ENCODE results near the gene NPEPL1. TPM values are rescaled to one million over a fixed set of nuclear protein-coding genes. Genes with fewer than 3 reads are reported as not detected.

Gene NPEPL1
- total and polyA plus RNA-seq, 2 of the 8 experiments (the other 6 are each of a cell fraction or from before 2014, with no cell fraction given), result 12.4 to 26.8 TPM

GRCh38 chr20:58688414-58688813, 4.2 kb upstream of the NPEPL1 start:
- Histone ChIP-seq H3K4me1 (replicated peaks in 1 of 4; ENCODE audit: control insufficient read depth in 3 of 4, insufficient read depth in 4 of 4, low read length in 3 of 4) (peaks cover 0 to 19% (median 12%) of the 10 kb centered on the region in 4 experiments; a peak in 6 of 7 replicates), H2BK12ac (ENCODE audit: low read depth, low read length) (no peak overlapping the region), H4K5ac (ENCODE audit: insufficient read length, low read depth, low read length) (no peak overlapping the region), H2AFZ (ENCODE audit: low read length) (no peak overlapping the region), H2BK20ac (ENCODE audit: low read length) (no peak overlapping the region), H3K14ac (ENCODE audit: insufficient read length) (no peak overlapping the region), H3K23ac (ENCODE audit: insufficient read length) (peak overlapping the region; percentile 37), H3K9ac (replicated peaks in 1 of 4; ENCODE audit: extremely low read depth in 1 of 4, low read depth in 3 of 4, low read length in 3 of 4) (no peak overlapping the region; a peak in 1 of 7 replicates), H3K4ac (replicated peaks; ENCODE audit: insufficient read length, low read depth, low read length) (no peak overlapping the region), H4K20me1 (replicated peaks in 1 of 2; ENCODE audit: control insufficient read depth in 1 of 2, insufficient read depth in 2 of 2, low read length in 2 of 2) (peaks cover 0 to 5% of the 10 kb centered on the region in 2 experiments), H3K27me3 (replicated peaks in 1 of 4; ENCODE audit: control insufficient read depth in 3 of 4, extremely low read depth in 1 of 4, insufficient read depth in 3 of 4, low read length in 3 of 4) (no peaks in the 10 kb centered on the region), H3K79me2 (ENCODE audit: control insufficient read depth in 1 of 2, insufficient read depth in 2 of 2, low read length in 2 of 2) (no peaks in the 10 kb centered on the region), H3K4me3 (ENCODE audit: extremely low read depth in 1 of 4, insufficient read depth in 2 of 4, low read depth in 3 of 4, low read length in 4 of 4) (no peak overlapping the region), H2BK15ac (ENCODE audit: low read length) (no peak overlapping the region), H3K27ac (ENCODE audit: low read depth, low read length) (no peak overlapping the region), H3K79me1 (ENCODE audit: low read depth, low read length) (no peaks in the 10 kb centered on the region), H3K36me3 (ENCODE audit: control insufficient read depth in 2 of 4, insufficient read depth in 4 of 4, low read length in 3 of 4) (no peaks in the 10 kb centered on the region; a peak in 1 of 8 replicates), H3K18ac (ENCODE audit: extremely low read depth, low read length) (no peak overlapping the region), H3K4me2 (ENCODE audit: insufficient read depth in 1 of 2, low read depth in 2 of 2, low read length in 2 of 2) (no peak overlapping the region), H2AK5ac (ENCODE audit: low read depth, low read length) (peak overlapping the region; percentile 20; the same call in 1 of the 2 replicates), H3K9me3 (ENCODE audit: insufficient read depth in 2 of 2, low read depth in 1 of 2, low read length in 1 of 2) (no peaks in the 10 kb centered on the region), H4K8ac (ENCODE audit: extremely low read depth, insufficient read depth, low read length) (no peak overlapping the region), H3K23me2 (ENCODE audit: low read depth, low read length) (peaks cover 3% of the 10 kb centered on the region; the same call in 1 of the 2 replicates), H3K56ac (replicated peaks; ENCODE audit: insufficient read length, low read depth, low read length) (peak overlapping the region; percentile 77), H2BK120ac (replicated peaks; ENCODE audit: low read depth, low read length) (no peak overlapping the region), H4K91ac (replicated peaks; ENCODE audit: insufficient read length, low read length) (no peak overlapping the region), H2BK5ac (ENCODE audit: low read depth, low read length) (0 out of 2 replicates have a peak overlapping the region, but pooled peaks have one; percentile 6)
- FAIRE-seq (no peak), DNase-seq (ENCODE audit: low read depth in 1 of 2, low spot score in 2 of 2) (no peak)
- POLR2A ChIA-PET (ENCODE audit: partially characterized antibody), result interaction anchor here (0.8 to 2.7 kb wide), 3 partner anchors 12 to 19 kb away, joined by 3 to 8 read pairs (median 6); no protein-coding TSS in a partner anchor
- 81% methylated on average over 4 of the region's 4 CpGs; no CpG with 5 or more reads in 1 of the 2 experiments for WGBS, 2 experiments (ENCODE audit: extremely low coverage in 1 of 2, insufficient coverage in 1 of 2, insufficient read length in 1 of 2, insufficient replicate concordance in 2 of 2, low coverage in 1 of 2, low lambda C conversion rate in 2 of 2, missing lambda C conversion rate in 1 of 2)
- CTCF ChIA-PET (ENCODE audit: partially characterized antibody), result interaction anchor here (0.9 to 1.3 kb wide), 2 partner anchors 199 to 207 kb away, joined by 3 to 4 read pairs; no protein-coding TSS in a partner anchor
- no peak for TF ChIP-seq RNF2 (IDR thresholded peaks at IDR 0.05; ENCODE audit: borderline replicate concordance, low read depth, low read length, missing control alignments, poor library complexity, severe bottlenecking)
- TF ChIP-seq RXRA (IDR thresholded peaks at IDR 0.05; ENCODE audit: insufficient read depth, low read depth, low read length), result no peak
- TF ChIP-seq SP2 (IDR thresholded peaks at IDR 0.05; ENCODE audit: low read length), result no peak
- no peak for TF ChIP-seq TCF12 (IDR thresholded peaks at IDR 0.05; ENCODE audit: low read depth, low read length)
- no peak for TF ChIP-seq MAFK (IDR thresholded peaks at IDR 0.05; ENCODE audit: low read depth, low read length)
- no peak for TF ChIP-seq SUZ12 (IDR thresholded peaks at IDR 0.05; ENCODE audit: low read length)
- no peak for TF ChIP-seq MAX (IDR thresholded peaks at IDR 0.05)
- no peak for TF ChIP-seq SIRT6 (IDR thresholded peaks at IDR 0.05; ENCODE audit: low read length)
- no peak for TF ChIP-seq CEBPB (IDR thresholded peaks at IDR 0.05; ENCODE audit: low read depth, low read length)
- no peak for TF ChIP-seq HDAC2 (IDR thresholded peaks at IDR 0.05; ENCODE audit: borderline replicate concordance in 1 of 2, low read depth in 2 of 2, low read length in 2 of 2)
- TF ChIP-seq CTBP2 (IDR thresholded peaks at IDR 0.05; ENCODE audit: borderline replicate concordance, insufficient read depth, insufficient read length, low read length), result no peak
- TF ChIP-seq KDM1A (IDR thresholded peaks at IDR 0.05; ENCODE audit: borderline replicate concordance, low read length), result no peak
- no peak for TF ChIP-seq YY1 (IDR thresholded peaks at IDR 0.05; ENCODE audit: low read depth, low read length)
- TF ChIP-seq BACH1 (IDR thresholded peaks at IDR 0.05; ENCODE audit: low read length), result no peak

Measured in H1 (cell line).